ENCODE results near the gene CHMP2A. TPM values are rescaled to one million over a fixed set of nuclear protein-coding genes. Genes with fewer than 3 reads are reported as not detected.
"Not testable (repeated sequence)": the region's sequence is repeated elsewhere in the genome, so short reads cannot be mapped to it uniquely, and the experiment has no call there.

Gene CHMP2A
- total RNA-seq, result 102 and 105 TPM in 2 replicates

- H3K9me3 Mint-ChIP-seq, result no peaks in the 10 kb centered on the region
- peak; percentile 96 for DNase-seq (ENCODE audit: low spot score)
- peaks cover 31% of the 10 kb centered on the region for H3K4me1 Mint-ChIP-seq (ENCODE audit: low read depth)
- peak within 1 kb of the TSS; percentile 94 for H3K4me3 Mint-ChIP-seq (ENCODE audit: low read depth)
- peaks cover 82% of the 10 kb centered on the region for H3K36me3 Mint-ChIP-seq (ENCODE audit: low read depth)
- intact Hi-C loops (cut with micrococcal nuclease), result loop anchor here (1.0 to 2.0 kb wide), 2 partner anchors 10 to 36 kb away; partner anchors contain the start of genes TRIM28 and ZBTB45
- H3K27ac Mint-ChIP-seq, result peak within 1 kb of the TSS; percentile 91
- no peaks in the 10 kb centered on the region for H3K27me3 Mint-ChIP-seq (ENCODE audit: low read depth)
Measured at GRCh38 chr19:58554494-58555368, at the start of gene CHMP2A. TSS of gene CHMP2A (minus strand) at chr19:58555105. CDS start at chr19:58554212, 893 bp downstream.

GRCh38 chr19:58586133-58586765, 31.3 kb upstream of the CHMP2A start:
- Mint-ChIP-seq H3K27me3 (ENCODE audit: low read depth) (no peaks in the 10 kb centered on the region), H3K9me3 (no peaks in the 10 kb centered on the region), H3K27ac (no peak overlapping the region)

GRCh38 chr19:58585442-58586132, 30.7 kb upstream of the CHMP2A start:
- Mint-ChIP-seq H3K27me3 (ENCODE audit: low read depth) (no peaks in the 10 kb centered on the region), H3K27ac (no peak overlapping the region), H3K9me3 (no peaks in the 10 kb centered on the region), H3K4me3 (ENCODE audit: low read depth) (no peak overlapping the region), H3K4me1 (ENCODE audit: low read depth) (peaks cover 8% of the 10 kb centered on the region), H3K36me3 (ENCODE audit: low read depth) (peaks cover 16% of the 10 kb centered on the region)
- intact Hi-C loops (cut with micrococcal nuclease), result no loop called here
- DNase-seq (ENCODE audit: low spot score), result no peak

More at GRCh38 chr19:58586133-58586765, 31.3 kb upstream of the CHMP2A start:
- no peak for DNase-seq (ENCODE audit: low spot score)
- Mint-ChIP-seq H3K4me3 (ENCODE audit: low read depth) (no peak overlapping the region), H3K4me1 (ENCODE audit: low read depth) (peaks cover 3% of the 10 kb centered on the region), H3K36me3 (ENCODE audit: low read depth) (peaks cover 13% of the 10 kb centered on the region)
- intact Hi-C loops (cut with micrococcal nuclease), result no loop called here

- H3K27ac Mint-ChIP-seq, result no peak overlapping the region
- H3K4me3 Mint-ChIP-seq (ENCODE audit: low read depth), result no peak overlapping the region
- intact Hi-C loops (cut with micrococcal nuclease), result no loop called here
- no peaks in the 10 kb centered on the region for H3K9me3 Mint-ChIP-seq
- DNase-seq (ENCODE audit: low spot score), result no peak
- no peaks in the 10 kb centered on the region for H3K27me3 Mint-ChIP-seq (ENCODE audit: low read depth)
- H3K4me1 Mint-ChIP-seq (ENCODE audit: low read depth), result peaks cover 11% of the 10 kb centered on the region
- H3K36me3 Mint-ChIP-seq (ENCODE audit: low read depth), result peaks cover 16% of the 10 kb centered on the region
Measured at GRCh38 chr19:58584498-58585441, 29.9 kb upstream of the CHMP2A start.

GRCh38 chr19:58582985-58583384, 28.1 kb upstream of the CHMP2A start:
- DNase-seq (ENCODE audit: low spot score), result no peak
- no peaks in the 10 kb centered on the region for H3K9me3 Mint-ChIP-seq
- H3K27ac Mint-ChIP-seq, result no peak overlapping the region
- H3K27me3 Mint-ChIP-seq (ENCODE audit: low read depth), result no peaks in the 10 kb centered on the region
- H3K36me3 Mint-ChIP-seq (ENCODE audit: low read depth), result peaks cover 16% of the 10 kb centered on the region
- no peak overlapping the region for H3K4me3 Mint-ChIP-seq (ENCODE audit: low read depth)
- H3K4me1 Mint-ChIP-seq (ENCODE audit: low read depth), result peaks cover 23% of the 10 kb centered on the region
- intact Hi-C loops (cut with micrococcal nuclease), result no loop called here

GRCh38 chr19:58581227-58582141, 26.6 kb upstream of the CHMP2A start:
- intact Hi-C loops (cut with micrococcal nuclease), result no loop called here
- H3K9me3 Mint-ChIP-seq, result no peaks in the 10 kb centered on the region
- peaks cover 24% of the 10 kb centered on the region for H3K4me1 Mint-ChIP-seq (ENCODE audit: low read depth)
- H3K36me3 Mint-ChIP-seq (ENCODE audit: low read depth), result peaks cover 16% of the 10 kb centered on the region
- H3K27me3 Mint-ChIP-seq (ENCODE audit: low read depth), result no peaks in the 10 kb centered on the region
- no peak overlapping the region for H3K4me3 Mint-ChIP-seq (ENCODE audit: low read depth)
- H3K27ac Mint-ChIP-seq, result peak overlapping the region; percentile 50
- DNase-seq (ENCODE audit: low spot score), result peak; percentile 87

GRCh38 chr19:58579473-58580142, 24.7 kb upstream of the CHMP2A start:
- Mint-ChIP-seq H3K9me3 (no peaks in the 10 kb centered on the region), H3K4me3 (ENCODE audit: low read depth) (no peak overlapping the region), H3K36me3 (ENCODE audit: low read depth) (peaks cover 16% of the 10 kb centered on the region), H3K27ac (no peak overlapping the region), H3K4me1 (ENCODE audit: low read depth) (peaks cover 26% of the 10 kb centered on the region), H3K27me3 (ENCODE audit: low read depth) (no peaks in the 10 kb centered on the region)
- intact Hi-C loops (cut with micrococcal nuclease), result no loop called here
- no peak for DNase-seq (ENCODE audit: low spot score)

GRCh38 chr19:58578012-58578925, 23.4 kb upstream of the CHMP2A start:
- Mint-ChIP-seq H3K9me3 (no peaks in the 10 kb centered on the region), H3K4me3 (ENCODE audit: low read depth) (no peak overlapping the region), H3K4me1 (ENCODE audit: low read depth) (peaks cover 32% of the 10 kb centered on the region), H3K27ac (peak overlapping the region; percentile 24), H3K27me3 (ENCODE audit: low read depth) (no peaks in the 10 kb centered on the region), H3K36me3 (ENCODE audit: low read depth) (peaks cover 15% of the 10 kb centered on the region)
- intact Hi-C loops (cut with micrococcal nuclease), result no loop called here
- peak; percentile 8 for DNase-seq (ENCODE audit: low spot score)

GRCh38 chr19:58577581-58577980, 22.7 kb upstream of the CHMP2A start:
- H3K27me3 Mint-ChIP-seq (ENCODE audit: low read depth); H3K4me3 Mint-ChIP-seq (ENCODE audit: low read depth); DNase-seq (ENCODE audit: low spot score); H3K27ac Mint-ChIP-seq; intact Hi-C loops (cut with micrococcal nuclease); H3K36me3 Mint-ChIP-seq (ENCODE audit: low read depth); H3K9me3 Mint-ChIP-seq: not testable (repeated sequence)
- H3K4me1 Mint-ChIP-seq (ENCODE audit: low read depth), result peaks cover 32% of the 10 kb centered on the region
